GM10266 (cell line): ENCODE data around the gene ZNF254.
A peak's percentile ranks its signal among the peaks of the same experiment; 100 is the strongest.

ENCODE experiments used
- DNase-seq: peaks from one replicate; pipeline ENCODE4 v3.0.0; 2012; ENCODE audit errors: extremely low spot score
- CTCF ChIP-seq: IDR thresholded peaks from 2 replicates; pipeline ENCODE4 v1.5.1; 2012; ENCODE audit warnings: mild to moderate bottlenecking, low read depth; ENCODE audit not compliant: control insufficient read depth, insufficient read depth; ENCODE audit errors: missing control alignments

The ZNF254 gene

GRCh38 chr19:24101459-24102115 lies 14.6 kb downstream of the ZNF254 start:
- no peak for TF ChIP-seq CTCF
- no peak for DNase-seq

- no peak for TF ChIP-seq CTCF
- DNase-seq = no peak
These were observed 40.6 kb downstream of the ZNF254 start for GRCh38 chr19:24127601-24128000.

- DNase-seq = no peak
- no peak for TF ChIP-seq CTCF
These were observed 53.1 kb downstream of the ZNF254 start for GRCh38 chr19:24140099-24140498.

- DNase-seq = no peak
- no peak for TF ChIP-seq CTCF
These were observed 53.6 kb downstream of the ZNF254 start for GRCh38 chr19:24140591-24140990.

GRCh38 chr19:24141612-24142011 lies 54.6 kb downstream of the ZNF254 start:
- no peak for TF ChIP-seq CTCF
- no peak for DNase-seq

- no peak for DNase-seq
- no peak for TF ChIP-seq CTCF
These were observed 55.8 kb downstream of the ZNF254 start for GRCh38 chr19:24142771-24143170.

GRCh38 chr19:24159707-24160106 lies 72.7 kb downstream of the ZNF254 start:
- TF ChIP-seq CTCF = peak; percentile 19
- DNase-seq = no peak
